DLD1 (cell line): ENCODE measurements around the gene ALK.

Source experiments
- in situ Hi-C: cut with HindIII; loops from 2 replicates; pipeline ENCODE4 v1.10.0; 2017; ENCODE audit warnings: low sequenced_read_pairs

Gene ALK

DNA sequence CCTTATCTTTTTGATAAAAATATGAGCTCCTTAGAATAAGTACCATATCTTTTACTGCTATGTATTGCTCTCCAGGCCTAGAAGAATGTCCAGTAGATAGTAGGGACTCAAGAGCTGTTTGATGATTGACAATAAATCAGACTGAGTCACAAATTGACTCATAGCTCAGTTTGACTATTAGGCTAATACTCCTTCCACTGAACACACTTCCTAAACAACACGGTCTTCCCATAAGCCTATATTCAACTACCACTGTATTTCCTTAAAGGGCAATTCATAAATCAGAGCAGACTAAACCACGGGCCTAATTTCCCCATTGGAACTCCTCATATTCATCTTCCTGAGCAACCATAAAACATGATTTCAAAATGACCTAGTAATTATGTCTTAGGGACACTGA, 258.5 kb downstream of the ALK start:
- in situ Hi-C loops = no loop called here

- in situ Hi-C loops = no loop called here
Observed at GRCh38 chr2:29660201-29660600, 261.2 kb downstream of the ALK start.

DNA sequence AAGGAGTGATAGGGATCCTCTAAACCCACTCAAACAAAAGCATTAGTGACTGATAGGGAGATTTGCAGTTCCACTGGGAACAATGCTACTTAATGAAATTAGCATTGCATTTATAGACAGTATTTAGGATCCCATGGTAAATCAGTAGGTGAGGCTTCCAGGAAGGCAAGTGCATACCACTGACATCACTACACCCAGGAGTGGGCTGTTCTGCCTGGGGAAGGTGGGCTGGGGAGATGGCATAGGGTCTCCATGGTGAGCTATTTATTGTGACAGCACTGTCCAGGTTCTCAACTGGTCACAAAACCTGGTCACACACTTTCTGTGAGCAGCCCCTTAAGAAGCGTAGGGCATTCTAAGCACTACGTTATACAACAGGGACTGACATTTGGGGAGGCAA, 262.2 kb downstream of the ALK start:
- in situ Hi-C loops = no loop called here

- in situ Hi-C loops = no loop called here
Observed at GRCh38 chr2:29657674-29658073, 263.7 kb downstream of the ALK start.

- in situ Hi-C loops = no loop called here
Observed at GRCh38 chr2:29655391-29656086, 265.8 kb downstream of the ALK start.

DNA sequence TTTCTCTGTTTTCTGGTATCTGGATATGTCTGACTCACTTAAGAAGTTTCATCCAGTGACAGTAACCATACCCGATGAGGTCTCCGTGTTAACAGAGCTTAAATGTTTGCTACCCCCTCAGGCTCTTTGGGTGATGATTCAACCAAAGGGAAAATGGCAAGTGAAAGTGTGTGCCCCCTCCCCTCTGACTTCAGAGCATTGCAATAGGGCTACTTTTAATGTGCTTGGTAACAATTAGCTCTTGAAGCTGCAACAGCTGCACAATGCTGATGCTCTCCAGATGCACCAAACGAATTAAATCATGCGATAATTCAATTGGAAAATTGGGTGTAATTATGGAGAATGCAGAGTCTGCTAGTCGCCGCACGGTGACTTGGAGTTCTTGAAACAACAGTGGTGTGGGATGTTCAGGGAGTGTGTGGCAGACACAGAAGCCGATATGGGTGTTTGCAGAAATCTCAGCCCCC, 270.7 kb downstream of the ALK start:
- in situ Hi-C loops = no loop called here

DNA sequence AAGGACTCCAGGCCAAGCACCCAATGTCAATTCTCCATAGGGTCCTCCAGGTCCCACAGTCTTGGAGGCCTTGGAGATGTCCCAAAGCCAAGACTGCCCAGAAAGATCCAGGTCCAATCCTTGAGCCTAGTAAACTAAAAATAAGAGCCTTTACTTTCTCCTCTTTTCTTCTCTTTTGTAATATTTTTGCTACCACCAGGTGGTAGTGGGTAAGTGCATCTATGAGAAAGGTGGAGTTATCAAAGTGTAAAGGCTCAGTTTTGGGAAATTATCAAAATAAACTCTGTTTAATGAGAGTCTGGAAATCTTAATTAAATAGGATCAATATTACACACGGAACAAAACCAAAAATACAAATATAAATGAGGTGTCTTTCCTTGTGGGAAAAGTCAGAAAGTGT, 276.4 kb downstream of the ALK start:
- in situ Hi-C loops = no loop called here

- in situ Hi-C loops = no loop called here
Observed at GRCh38 chr2:29643196-29643595, 278.2 kb downstream of the ALK start.

- in situ Hi-C loops = no loop called here
Observed at GRCh38 chr2:29640360-29640759, 281.0 kb downstream of the ALK start.

GRCh38 chr2:29638641-29639040, 282.7 kb downstream of the ALK start:
- in situ Hi-C loops = no loop called here

DNA sequence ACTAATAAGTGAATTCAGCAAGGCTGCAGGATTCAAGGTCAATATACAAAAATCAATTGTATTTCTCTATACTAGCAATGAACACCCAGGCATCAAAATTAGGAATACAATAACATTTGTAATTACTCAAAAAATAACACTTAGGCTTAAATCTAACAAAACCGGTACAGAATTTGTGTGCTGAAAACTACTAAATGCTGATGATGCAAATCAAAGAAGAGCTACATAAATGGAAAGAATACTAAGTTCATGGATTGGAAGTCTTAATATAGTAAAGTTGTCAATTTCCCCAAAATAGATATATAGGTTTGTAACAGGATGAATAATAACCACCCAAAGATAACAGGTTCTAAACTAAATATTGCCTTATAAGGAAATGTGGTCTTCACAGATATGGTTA, 286.5 kb downstream of the ALK start:
- in situ Hi-C loops = no loop called here

- in situ Hi-C loops = no loop called here
Observed at GRCh38 chr2:29632018-29632417, 289.4 kb downstream of the ALK start.

- in situ Hi-C loops = no loop called here
Observed at GRCh38 chr2:29629495-29629894, 291.9 kb downstream of the ALK start.

GRCh38 chr2:29628862-29629261, 292.5 kb downstream of the ALK start:
- in situ Hi-C loops = no loop called here

DNA sequence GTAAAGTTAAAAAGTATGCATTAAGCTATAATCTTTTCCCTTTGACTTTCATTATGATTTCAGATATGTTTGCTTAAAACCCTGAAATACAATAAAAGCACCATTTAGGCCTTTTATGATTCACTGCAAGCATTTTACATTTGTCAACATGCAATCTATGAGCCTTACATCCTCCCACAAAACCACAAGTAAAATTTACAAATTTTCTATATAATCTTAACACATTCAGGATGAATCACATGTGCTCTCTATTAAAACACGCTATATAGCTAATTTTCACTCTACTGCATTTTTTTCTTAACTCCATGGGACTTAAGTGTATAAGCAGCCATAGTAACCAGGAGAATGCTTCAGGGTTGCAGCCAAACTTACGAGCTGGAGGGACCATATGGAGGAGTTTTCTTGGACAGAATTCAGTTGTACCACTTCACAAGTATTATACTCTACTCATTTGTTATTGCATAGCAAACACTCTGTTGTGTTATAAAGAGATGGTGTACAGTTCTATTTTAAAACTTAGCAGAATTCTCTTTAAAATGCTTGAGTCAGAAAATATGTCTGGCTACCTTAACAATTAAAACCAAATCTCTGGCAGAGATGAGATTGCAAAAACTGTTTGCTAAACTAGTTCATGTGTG, 293.2 kb downstream of the ALK start:
- in situ Hi-C loops = no loop called here

GRCh38 chr2:29627279-29627711, 294.1 kb downstream of the ALK start:
- in situ Hi-C loops = no loop called here

DNA sequence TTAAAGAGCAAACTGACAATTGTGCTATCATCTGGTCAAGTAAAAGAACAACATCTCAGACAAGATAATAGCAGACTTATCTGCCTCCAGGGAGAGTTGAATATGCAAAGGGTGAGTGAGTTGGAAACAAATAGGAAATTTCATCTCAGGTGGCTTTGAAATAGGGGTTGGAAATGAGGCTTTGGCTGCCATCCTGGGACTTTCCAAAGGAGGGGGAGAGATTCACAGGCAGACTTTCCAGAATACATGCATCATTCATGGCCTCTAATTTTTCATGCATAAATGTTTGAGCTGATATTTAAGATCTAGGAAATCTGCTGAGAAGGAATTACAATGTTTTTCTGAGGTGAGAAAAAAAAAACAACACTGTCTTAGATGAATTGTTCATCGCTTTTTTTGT, 300.5 kb downstream of the ALK start:
- in situ Hi-C loops = no loop called here

GRCh38 chr2:29619689-29620088, 301.7 kb downstream of the ALK start:
- in situ Hi-C loops = no loop called here

- in situ Hi-C loops = no loop called here
Observed at GRCh38 chr2:29618024-29618423, 303.4 kb downstream of the ALK start.

- in situ Hi-C loops = no loop called here
Observed at GRCh38 chr2:29617351-29617750, 304.0 kb downstream of the ALK start.

DNA sequence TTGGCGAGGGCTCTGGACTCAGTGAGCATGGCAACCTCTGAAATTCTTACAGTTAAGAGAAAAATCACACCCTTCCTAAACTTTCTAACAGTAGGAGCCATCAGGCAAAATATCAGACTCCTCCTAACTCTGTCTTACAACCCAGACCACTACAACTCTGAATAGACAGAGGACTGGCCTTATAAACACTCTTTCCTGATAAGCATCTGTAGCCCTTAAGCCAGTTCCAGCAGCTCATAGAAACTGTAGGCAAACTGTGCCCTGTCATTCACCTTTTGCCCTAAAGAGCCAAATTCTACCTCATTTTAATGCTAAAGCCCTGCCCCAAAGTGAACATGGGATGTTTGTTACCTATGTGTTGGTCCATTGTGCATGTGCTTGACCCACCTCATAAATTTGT, 304.8 kb downstream of the ALK start:
- in situ Hi-C loops = no loop called here

DNA sequence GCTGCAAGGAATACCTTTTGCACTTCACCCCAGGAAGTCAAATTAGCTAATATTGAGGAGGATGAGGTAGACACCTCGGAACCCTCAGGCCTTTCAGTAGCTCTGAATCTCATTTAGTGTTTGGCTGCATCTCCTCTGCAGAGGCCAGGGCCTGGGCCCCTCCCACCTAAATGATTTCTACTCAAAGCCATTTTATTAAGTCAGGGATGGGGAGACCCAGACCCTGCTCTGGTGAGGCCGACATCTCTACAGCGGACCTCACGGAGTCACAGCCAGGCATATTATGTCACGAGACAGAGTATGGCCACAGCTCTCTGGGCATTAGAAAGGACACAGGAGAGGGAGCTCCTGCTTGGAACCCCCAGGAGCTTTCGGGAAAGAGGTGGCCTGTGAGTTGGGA, 305.5 kb downstream of the ALK start:
- in situ Hi-C loops = no loop called here

DNA sequence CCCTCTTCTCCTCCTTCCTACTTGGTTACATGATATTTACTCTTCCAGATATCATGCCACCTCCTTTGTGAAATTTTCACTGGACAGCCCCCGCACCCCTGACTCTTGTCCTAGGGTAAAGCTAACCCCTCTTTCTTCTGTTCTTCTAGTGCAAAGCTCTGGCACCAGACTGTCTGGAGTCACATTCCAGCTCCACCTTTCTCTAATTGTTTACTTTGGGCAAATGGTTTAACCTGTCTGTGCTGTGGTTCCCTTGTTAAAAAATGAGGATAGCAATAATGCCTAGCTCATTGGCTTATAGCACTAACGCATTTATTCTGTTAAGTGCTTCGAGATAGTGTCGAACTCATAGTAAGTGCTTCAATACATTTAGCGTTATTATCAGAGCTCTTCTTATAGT, 306.2 kb downstream of the ALK start:
- in situ Hi-C loops = no loop called here
